HCT116 (cell line): ENCODE measurements around the gene LDHA.

Source experiments
- CBX3 ChIP-seq: IDR thresholded peaks from 2 replicates; pipeline ENCODE4 v1.6.1; 2012; ENCODE audit warnings: low read depth
- CEBPB ChIP-seq: IDR thresholded peaks from 2 replicates; pipeline ENCODE4 v1.6.1; 2012; ENCODE audit warnings: low read depth
- POLR2A ChIP-seq: IDR thresholded peaks from 2 replicates; pipeline ENCODE4 v1.7.0; 2011; ENCODE audit warnings: borderline replicate concordance; ENCODE audit not compliant: insufficient read depth, insufficient read length; ENCODE audit errors: extremely low read depth
- TF ChIP-seq, protein P1 (sequence below), 3 experiments: fragments of 200-600 bp in 1 of 3; sonication (generic) in 1 of 3; IDR thresholded peaks in 2 of 3; conservative IDR thresholded peaks in 1 of 3; 2 replicates each; pipeline ENCODE4 v1.5.1; 2012 to 2017; ENCODE audit warnings: low read depth in 2 of 3, low read length in 2 of 3, antibody characterized with exemption in 1 of 3, borderline replicate concordance in 1 of 3, control low read depth in 1 of 3, mild to moderate bottlenecking in 1 of 3, mixed read lengths in 1 of 3, mixed run types in 1 of 3, moderate library complexity in 1 of 3; ENCODE audit not compliant: insufficient read depth in 1 of 3
- TF ChIP-seq, protein P2 (sequence below): IDR thresholded peaks from 2 replicates; pipeline ENCODE4 v1.6.1; 2012; ENCODE audit warnings: low read depth

DNA sequence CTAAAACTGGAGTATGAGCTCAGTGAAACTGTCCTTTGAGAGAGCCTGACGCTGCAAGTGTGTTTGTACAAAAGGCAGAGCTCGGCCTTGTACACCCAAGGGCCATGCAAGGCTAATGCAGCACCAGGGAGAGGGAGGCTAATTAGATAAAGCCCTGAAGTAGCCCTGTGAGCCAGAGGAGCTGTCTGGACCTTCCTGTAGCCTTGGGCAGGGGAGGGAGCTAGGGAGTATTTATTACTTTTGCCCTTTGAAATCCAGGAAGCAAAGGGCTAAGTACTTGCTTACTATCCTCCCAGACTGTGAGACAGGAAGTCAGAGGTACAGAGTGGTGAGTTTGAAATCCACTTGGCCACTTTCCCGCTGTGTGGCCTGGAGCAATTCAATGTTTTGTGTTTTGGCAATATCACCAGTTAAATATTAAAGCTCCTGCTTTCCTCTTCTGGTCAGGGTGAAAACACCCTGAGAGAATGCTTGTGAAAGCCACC is 10.2 kb upstream of the LDHA start:
- TF ChIP-seq POLR2A (peak; percentile 9), CEBPB (no peak), CBX3 (no peak; the same call in 1 of the 2 replicates)
- TF ChIP-seq, protein P1, sequence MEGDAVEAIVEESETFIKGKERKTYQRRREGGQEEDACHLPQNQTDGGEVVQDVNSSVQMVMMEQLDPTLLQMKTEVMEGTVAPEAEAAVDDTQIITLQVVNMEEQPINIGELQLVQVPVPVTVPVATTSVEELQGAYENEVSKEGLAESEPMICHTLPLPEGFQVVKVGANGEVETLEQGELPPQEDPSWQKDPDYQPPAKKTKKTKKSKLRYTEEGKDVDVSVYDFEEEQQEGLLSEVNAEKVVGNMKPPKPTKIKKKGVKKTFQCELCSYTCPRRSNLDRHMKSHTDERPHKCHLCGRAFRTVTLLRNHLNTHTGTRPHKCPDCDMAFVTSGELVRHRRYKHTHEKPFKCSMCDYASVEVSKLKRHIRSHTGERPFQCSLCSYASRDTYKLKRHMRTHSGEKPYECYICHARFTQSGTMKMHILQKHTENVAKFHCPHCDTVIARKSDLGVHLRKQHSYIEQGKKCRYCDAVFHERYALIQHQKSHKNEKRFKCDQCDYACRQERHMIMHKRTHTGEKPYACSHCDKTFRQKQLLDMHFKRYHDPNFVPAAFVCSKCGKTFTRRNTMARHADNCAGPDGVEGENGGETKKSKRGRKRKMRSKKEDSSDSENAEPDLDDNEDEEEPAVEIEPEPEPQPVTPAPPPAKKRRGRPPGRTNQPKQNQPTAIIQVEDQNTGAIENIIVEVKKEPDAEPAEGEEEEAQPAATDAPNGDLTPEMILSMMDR (IDR thresholded peaks at IDR 0.05 in 2 of 3, conservative IDR thresholded peaks at IDR 0.05 in 1 of 3; ENCODE audit: borderline replicate concordance in 1 of 3, insufficient read depth in 1 of 3, low read depth in 2 of 3, low read length in 2 of 3), result no peak
- TF ChIP-seq, protein P2, sequence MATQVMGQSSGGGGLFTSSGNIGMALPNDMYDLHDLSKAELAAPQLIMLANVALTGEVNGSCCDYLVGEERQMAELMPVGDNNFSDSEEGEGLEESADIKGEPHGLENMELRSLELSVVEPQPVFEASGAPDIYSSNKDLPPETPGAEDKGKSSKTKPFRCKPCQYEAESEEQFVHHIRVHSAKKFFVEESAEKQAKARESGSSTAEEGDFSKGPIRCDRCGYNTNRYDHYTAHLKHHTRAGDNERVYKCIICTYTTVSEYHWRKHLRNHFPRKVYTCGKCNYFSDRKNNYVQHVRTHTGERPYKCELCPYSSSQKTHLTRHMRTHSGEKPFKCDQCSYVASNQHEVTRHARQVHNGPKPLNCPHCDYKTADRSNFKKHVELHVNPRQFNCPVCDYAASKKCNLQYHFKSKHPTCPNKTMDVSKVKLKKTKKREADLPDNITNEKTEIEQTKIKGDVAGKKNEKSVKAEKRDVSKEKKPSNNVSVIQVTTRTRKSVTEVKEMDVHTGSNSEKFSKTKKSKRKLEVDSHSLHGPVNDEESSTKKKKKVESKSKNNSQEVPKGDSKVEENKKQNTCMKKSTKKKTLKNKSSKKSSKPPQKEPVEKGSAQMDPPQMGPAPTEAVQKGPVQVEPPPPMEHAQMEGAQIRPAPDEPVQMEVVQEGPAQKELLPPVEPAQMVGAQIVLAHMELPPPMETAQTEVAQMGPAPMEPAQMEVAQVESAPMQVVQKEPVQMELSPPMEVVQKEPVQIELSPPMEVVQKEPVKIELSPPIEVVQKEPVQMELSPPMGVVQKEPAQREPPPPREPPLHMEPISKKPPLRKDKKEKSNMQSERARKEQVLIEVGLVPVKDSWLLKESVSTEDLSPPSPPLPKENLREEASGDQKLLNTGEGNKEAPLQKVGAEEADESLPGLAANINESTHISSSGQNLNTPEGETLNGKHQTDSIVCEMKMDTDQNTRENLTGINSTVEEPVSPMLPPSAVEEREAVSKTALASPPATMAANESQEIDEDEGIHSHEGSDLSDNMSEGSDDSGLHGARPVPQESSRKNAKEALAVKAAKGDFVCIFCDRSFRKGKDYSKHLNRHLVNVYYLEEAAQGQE, result no peak
